ENCODE results near the gene ZEB1.
A peak's percentile ranks its signal among the peaks of the same experiment; 100 is the strongest.

Gene ZEB1

GRCh38 chr10:31318854-31319601 lies at the start of gene ZEB1:
TSS of gene ZEB1 (plus strand) at chr10:31319216. CDS start at chr10:31319235, 19 bp downstream.
- DNase-seq (ENCODE audit: low read depth in 2 of 2): peak; percentile 87 to 92

- DNase-seq (ENCODE audit: low read depth in 2 of 2): no peak
Measured at GRCh38 chr10:31270954-31271353, 48.1 kb upstream of the ZEB1 start.

- no peak for DNase-seq (ENCODE audit: low read depth in 2 of 2)
Measured at GRCh38 chr10:31272841-31273240, 46.2 kb upstream of the ZEB1 start.

GRCh38 chr10:31273789-31274188 lies 45.2 kb upstream of the ZEB1 start:
- DNase-seq (ENCODE audit: low read depth in 2 of 2): no peak

- DNase-seq (ENCODE audit: low read depth in 2 of 2): no peak
Measured at GRCh38 chr10:31274310-31274709, 44.7 kb upstream of the ZEB1 start.

GRCh38 chr10:31278279-31278941 lies 40.6 kb upstream of the ZEB1 start:
- DNase-seq (ENCODE audit: low read depth in 2 of 2): no peak

- DNase-seq (ENCODE audit: low read depth in 2 of 2): no peak
Measured at GRCh38 chr10:31280972-31281371, 38.0 kb upstream of the ZEB1 start.

- DNase-seq (ENCODE audit: low read depth in 2 of 2): no peak
Measured at GRCh38 chr10:31288001-31288400, 31.0 kb upstream of the ZEB1 start.

GRCh38 chr10:31288962-31289361 lies 30.1 kb upstream of the ZEB1 start:
- no peak for DNase-seq (ENCODE audit: low read depth in 2 of 2)

GRCh38 chr10:31290386-31290785 lies 28.6 kb upstream of the ZEB1 start:
- DNase-seq (ENCODE audit: low read depth in 2 of 2): no peak

GRCh38 chr10:31291123-31291522 lies 27.9 kb upstream of the ZEB1 start:
- no peak for DNase-seq (ENCODE audit: low read depth in 2 of 2)

GRCh38 chr10:31294558-31294957 lies 24.5 kb upstream of the ZEB1 start:
- DNase-seq (ENCODE audit: low read depth in 2 of 2): no peak

GRCh38 chr10:31296754-31297153 lies 22.3 kb upstream of the ZEB1 start:
- no peak for DNase-seq (ENCODE audit: low read depth in 2 of 2)

GRCh38 chr10:31299119-31299518 lies 19.9 kb upstream of the ZEB1 start:
- no peak for DNase-seq (ENCODE audit: low read depth in 2 of 2)

GRCh38 chr10:31303212-31303611 lies 15.8 kb upstream of the ZEB1 start:
- DNase-seq (ENCODE audit: low read depth in 2 of 2): no peak

- DNase-seq (ENCODE audit: low read depth in 2 of 2): no peak
Measured at GRCh38 chr10:31304291-31304970, 14.6 kb upstream of the ZEB1 start.

GRCh38 chr10:31313396-31313795 lies 5.6 kb upstream of the ZEB1 start:
- DNase-seq (ENCODE audit: low read depth in 2 of 2): no peak

- DNase-seq (ENCODE audit: low read depth in 2 of 2): no peak
Measured at GRCh38 chr10:31314256-31315150, 4.5 kb upstream of the ZEB1 start.

- no peak for DNase-seq (ENCODE audit: low read depth in 2 of 2)
Measured at GRCh38 chr10:31315453-31315852, 3.6 kb upstream of the ZEB1 start.

- no peak for DNase-seq (ENCODE audit: low read depth in 2 of 2)
Measured at GRCh38 chr10:31317171-31317570, 1.8 kb upstream of the ZEB1 start.

GRCh38 chr10:31317652-31318381 lies 1.2 kb upstream of the ZEB1 start:
- DNase-seq (ENCODE audit: low read depth in 2 of 2): peak; percentile 61
